H1 (cell line): Measurements from ENCODE around the gene SLC35F3.

ENCODE experiments used
- KDM1A ChIP-seq: fragments of 200-600, 300-600 bp; sonication (generic); IDR thresholded peaks from 2 replicates; pipeline ENCODE4 v1.7.1; 2016; ENCODE audit warnings: mild to moderate bottlenecking, low read length, borderline replicate concordance
- MAX ChIP-seq: IDR thresholded peaks from 2 replicates; pipeline ENCODE4 v1.6.1; 2012; ENCODE audit warnings: inconsistent platforms
- SP1 ChIP-seq: IDR thresholded peaks from 2 replicates; pipeline ENCODE4 v1.6.1; 2011; ENCODE audit warnings: low read depth, low read length
- TAF7 ChIP-seq: optimal IDR thresholded peaks from 2 replicates; pipeline ENCODE3; 2011; ENCODE audit warnings: low read depth, mild to moderate bottlenecking, inconsistent platforms, low read length, moderate library complexity, borderline replicate concordance
- TBP ChIP-seq: IDR thresholded peaks from 2 replicates; pipeline ENCODE4 v1.6.1; 2011; ENCODE audit warnings: low read depth, low read length, improper control_type of control experiment
- YY1 ChIP-seq: IDR thresholded peaks from 2 replicates; pipeline ENCODE4 v1.6.1; 2011; ENCODE audit warnings: low read depth, mild to moderate bottlenecking, low read length

- TF ChIP-seq TAF7: no peak
- TF ChIP-seq YY1: no peak
- TF ChIP-seq MAX: no peak
- no peak for TF ChIP-seq KDM1A
- TF ChIP-seq SP1: no peak
- no peak for TF ChIP-seq TBP
These were observed 351.9 kb downstream of the SLC35F3 start for GRCh38 chr1:234256359-234256758.
